ENCODE data around the gene GUCA2A.

DNA sequence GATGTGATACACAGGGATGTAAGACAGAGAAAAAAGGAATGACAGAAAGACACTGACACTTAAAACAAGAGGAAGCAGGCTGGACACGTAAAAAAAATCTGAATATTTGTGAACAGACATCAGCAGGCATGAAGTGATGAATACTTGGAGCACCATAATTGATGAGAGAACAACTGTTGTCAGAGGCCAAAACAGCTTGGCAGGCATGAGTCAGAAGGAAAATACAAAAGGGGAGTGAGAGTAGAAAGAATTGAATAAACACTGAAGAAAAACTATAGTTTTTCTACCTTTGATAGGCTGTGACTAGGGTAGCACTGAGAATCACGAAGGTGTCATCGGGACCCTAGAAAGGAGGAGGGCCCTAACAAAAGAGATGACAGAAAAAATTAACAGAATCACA lies 21.6 kb upstream of the GUCA2A start:
- TF ChIP-seq, protein P1, sequence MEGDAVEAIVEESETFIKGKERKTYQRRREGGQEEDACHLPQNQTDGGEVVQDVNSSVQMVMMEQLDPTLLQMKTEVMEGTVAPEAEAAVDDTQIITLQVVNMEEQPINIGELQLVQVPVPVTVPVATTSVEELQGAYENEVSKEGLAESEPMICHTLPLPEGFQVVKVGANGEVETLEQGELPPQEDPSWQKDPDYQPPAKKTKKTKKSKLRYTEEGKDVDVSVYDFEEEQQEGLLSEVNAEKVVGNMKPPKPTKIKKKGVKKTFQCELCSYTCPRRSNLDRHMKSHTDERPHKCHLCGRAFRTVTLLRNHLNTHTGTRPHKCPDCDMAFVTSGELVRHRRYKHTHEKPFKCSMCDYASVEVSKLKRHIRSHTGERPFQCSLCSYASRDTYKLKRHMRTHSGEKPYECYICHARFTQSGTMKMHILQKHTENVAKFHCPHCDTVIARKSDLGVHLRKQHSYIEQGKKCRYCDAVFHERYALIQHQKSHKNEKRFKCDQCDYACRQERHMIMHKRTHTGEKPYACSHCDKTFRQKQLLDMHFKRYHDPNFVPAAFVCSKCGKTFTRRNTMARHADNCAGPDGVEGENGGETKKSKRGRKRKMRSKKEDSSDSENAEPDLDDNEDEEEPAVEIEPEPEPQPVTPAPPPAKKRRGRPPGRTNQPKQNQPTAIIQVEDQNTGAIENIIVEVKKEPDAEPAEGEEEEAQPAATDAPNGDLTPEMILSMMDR (IDR thresholded peaks at IDR 0.05): no peak
- no peak for TF ChIP-seq POLR2A (IDR thresholded peaks at IDR 0.05)
- no peak for TF ChIP-seq POLR2AphosphoS5 (IDR thresholded peaks at IDR 0.05)

Measured in transverse colon (tissue), 4 donors.